Neural cell (in vitro differentiated cells): ENCODE results near the gene SSR2.

Experiments
- EP300 ChIP-seq: fragments of 450-650 bp; conservative IDR thresholded peaks from 2 replicates; pipeline ENCODE4 v1.6.1; 2014; ENCODE audit warnings: antibody characterized with exemption, mild to moderate bottlenecking, moderate library complexity; ENCODE audit not compliant: poor library complexity, severe bottlenecking
- EZH2 ChIP-seq: fragments of 200-600, 300-800 bp; shearing (Covaris generic), sonication (generic); IDR thresholded peaks from 2 replicates; pipeline ENCODE4 v1.6.1; 2014; ENCODE audit warnings: antibody characterized with exemption, low read length, borderline replicate concordance, mild to moderate bottlenecking; ENCODE audit not compliant: insufficient read depth, poor library complexity, severe bottlenecking
- MXI1 ChIP-seq: fragments of 450-650 bp; conservative IDR thresholded peaks from 2 replicates; pipeline ENCODE4 v1.6.1; 2014; ENCODE audit warnings: antibody characterized with exemption, mild to moderate bottlenecking; ENCODE audit not compliant: poor library complexity, severe bottlenecking
- POLR2AphosphoS5 ChIP-seq: IDR thresholded peaks from 2 replicates; pipeline ENCODE4 v1.6.1; 2012
- RAD21 ChIP-seq: fragments of 450-650 bp; conservative IDR thresholded peaks from 2 replicates; pipeline ENCODE4 v1.6.1; 2014; ENCODE audit warnings: antibody characterized with exemption, mild to moderate bottlenecking, moderate library complexity
- SMC3 ChIP-seq: fragments of 450-650 bp; conservative IDR thresholded peaks from 2 replicates; pipeline ENCODE4 v1.6.1; 2014; ENCODE audit warnings: antibody characterized with exemption, mild to moderate bottlenecking, moderate library complexity; ENCODE audit not compliant: poor library complexity
- TAF1 ChIP-seq: IDR thresholded peaks from 2 replicates; pipeline ENCODE4 v1.6.1; 2012; ENCODE audit warnings: low read depth
- TF ChIP-seq, protein P1 (sequence below): fragments of 450-650 bp; IDR thresholded peaks from 2 replicates; pipeline ENCODE4 v1.5.1; 2014; ENCODE audit warnings: antibody characterized with exemption, mild to moderate bottlenecking, moderate library complexity; ENCODE audit not compliant: poor library complexity, severe bottlenecking
- TF ChIP-seq, protein P2 (sequence below): IDR thresholded peaks from 2 replicates; pipeline ENCODE4 v1.6.1; 2012; ENCODE audit warnings: borderline replicate concordance

DNA sequence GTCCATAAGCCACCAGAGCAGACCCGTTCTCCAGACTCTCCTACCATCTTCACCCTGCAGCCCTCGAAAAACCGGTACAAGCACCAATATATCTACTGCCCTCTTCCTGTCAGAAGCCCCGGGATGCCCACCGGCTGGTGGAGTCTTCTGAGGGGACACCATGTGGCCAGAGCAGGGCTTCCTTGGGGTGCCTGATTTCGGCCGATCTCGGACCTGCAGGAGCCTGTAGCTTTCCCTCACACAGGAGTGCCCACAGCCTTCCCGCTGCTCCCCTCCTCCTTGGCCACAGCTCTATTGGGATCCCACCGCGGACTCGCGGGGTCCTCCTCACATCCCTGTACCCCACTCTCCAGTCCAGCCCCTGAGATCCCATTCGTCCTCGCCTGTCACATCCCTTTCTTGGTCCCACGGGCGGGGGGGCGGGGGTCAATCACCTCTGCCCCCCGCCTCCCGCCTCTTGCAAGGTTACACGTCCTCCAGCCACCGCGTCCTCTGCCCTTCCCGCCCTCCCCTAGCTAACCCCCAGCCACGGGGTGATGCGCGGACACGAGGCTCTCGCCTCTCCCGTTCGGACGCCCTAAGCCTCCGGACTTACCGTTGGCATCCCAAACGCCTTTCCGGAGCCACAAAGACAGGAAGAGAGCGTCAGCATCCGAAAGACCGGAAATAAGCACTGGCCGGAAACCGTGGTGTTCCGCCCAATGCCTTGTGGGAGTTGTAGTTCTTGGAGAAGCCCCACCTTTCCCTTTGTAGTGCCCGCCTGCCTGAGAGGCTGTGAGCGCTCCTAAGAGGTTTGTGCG, at the start of gene SSR2:
- TF ChIP-seq, protein P1, sequence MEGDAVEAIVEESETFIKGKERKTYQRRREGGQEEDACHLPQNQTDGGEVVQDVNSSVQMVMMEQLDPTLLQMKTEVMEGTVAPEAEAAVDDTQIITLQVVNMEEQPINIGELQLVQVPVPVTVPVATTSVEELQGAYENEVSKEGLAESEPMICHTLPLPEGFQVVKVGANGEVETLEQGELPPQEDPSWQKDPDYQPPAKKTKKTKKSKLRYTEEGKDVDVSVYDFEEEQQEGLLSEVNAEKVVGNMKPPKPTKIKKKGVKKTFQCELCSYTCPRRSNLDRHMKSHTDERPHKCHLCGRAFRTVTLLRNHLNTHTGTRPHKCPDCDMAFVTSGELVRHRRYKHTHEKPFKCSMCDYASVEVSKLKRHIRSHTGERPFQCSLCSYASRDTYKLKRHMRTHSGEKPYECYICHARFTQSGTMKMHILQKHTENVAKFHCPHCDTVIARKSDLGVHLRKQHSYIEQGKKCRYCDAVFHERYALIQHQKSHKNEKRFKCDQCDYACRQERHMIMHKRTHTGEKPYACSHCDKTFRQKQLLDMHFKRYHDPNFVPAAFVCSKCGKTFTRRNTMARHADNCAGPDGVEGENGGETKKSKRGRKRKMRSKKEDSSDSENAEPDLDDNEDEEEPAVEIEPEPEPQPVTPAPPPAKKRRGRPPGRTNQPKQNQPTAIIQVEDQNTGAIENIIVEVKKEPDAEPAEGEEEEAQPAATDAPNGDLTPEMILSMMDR = no peak
- TF ChIP-seq, protein P2, sequence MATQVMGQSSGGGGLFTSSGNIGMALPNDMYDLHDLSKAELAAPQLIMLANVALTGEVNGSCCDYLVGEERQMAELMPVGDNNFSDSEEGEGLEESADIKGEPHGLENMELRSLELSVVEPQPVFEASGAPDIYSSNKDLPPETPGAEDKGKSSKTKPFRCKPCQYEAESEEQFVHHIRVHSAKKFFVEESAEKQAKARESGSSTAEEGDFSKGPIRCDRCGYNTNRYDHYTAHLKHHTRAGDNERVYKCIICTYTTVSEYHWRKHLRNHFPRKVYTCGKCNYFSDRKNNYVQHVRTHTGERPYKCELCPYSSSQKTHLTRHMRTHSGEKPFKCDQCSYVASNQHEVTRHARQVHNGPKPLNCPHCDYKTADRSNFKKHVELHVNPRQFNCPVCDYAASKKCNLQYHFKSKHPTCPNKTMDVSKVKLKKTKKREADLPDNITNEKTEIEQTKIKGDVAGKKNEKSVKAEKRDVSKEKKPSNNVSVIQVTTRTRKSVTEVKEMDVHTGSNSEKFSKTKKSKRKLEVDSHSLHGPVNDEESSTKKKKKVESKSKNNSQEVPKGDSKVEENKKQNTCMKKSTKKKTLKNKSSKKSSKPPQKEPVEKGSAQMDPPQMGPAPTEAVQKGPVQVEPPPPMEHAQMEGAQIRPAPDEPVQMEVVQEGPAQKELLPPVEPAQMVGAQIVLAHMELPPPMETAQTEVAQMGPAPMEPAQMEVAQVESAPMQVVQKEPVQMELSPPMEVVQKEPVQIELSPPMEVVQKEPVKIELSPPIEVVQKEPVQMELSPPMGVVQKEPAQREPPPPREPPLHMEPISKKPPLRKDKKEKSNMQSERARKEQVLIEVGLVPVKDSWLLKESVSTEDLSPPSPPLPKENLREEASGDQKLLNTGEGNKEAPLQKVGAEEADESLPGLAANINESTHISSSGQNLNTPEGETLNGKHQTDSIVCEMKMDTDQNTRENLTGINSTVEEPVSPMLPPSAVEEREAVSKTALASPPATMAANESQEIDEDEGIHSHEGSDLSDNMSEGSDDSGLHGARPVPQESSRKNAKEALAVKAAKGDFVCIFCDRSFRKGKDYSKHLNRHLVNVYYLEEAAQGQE = peak; percentile 18
- TF ChIP-seq MXI1 (peak; percentile 54), TAF1 (peak; percentile 83), EZH2 (no peak), POLR2AphosphoS5 (peak; percentile 97), RAD21 (no peak), EP300 (peak; percentile 19), SMC3 (no peak)
